Left lung (tissue), 10 donors: Measurements from ENCODE around the gene TNFSF11. TPM values are rescaled to one million over a fixed set of nuclear protein-coding genes. Genes with fewer than 3 reads are reported as not detected.

Experiments used
- ATAC-seq: fragments of 200-7000 bp; cut with Tn5 transposase; one replicate; pipeline ENCODE4 v1.9.1; 2020; ENCODE audit warnings: moderate library complexity
- DNase-seq, 4 donors: peaks; one replicate each; pipeline ENCODE4 v3.0.0-alpha.2; 2013 to 2020
- H3K27ac ChIP-seq, 2 donors: fragments of 200-600 bp; sonication (generic) in 1 of 2; one replicate each; pipeline versions ENCODE4 v1.5.0 to v1.8.0; 2020 to 2021
- H3K27me3 ChIP-seq, 2 donors: fragments of 200-600 bp; sonication (generic) in 1 of 2; one replicate each; pipeline versions ENCODE4 v1.5.0 to v1.8.0; 2020 to 2021
- H3K36me3 ChIP-seq, 2 donors: fragments of 200-600 bp; sonication (generic) in 1 of 2; one replicate each; pipeline versions ENCODE4 v1.5.0 to v1.8.0; 2020 to 2021
- H3K4me1 ChIP-seq, 2 donors: fragments of 200-600 bp; one replicate each; pipeline ENCODE4 v1.8.0; 2021
- H3K4me3 ChIP-seq, 2 donors: fragments of 200-600 bp; sonication (generic) in 1 of 2; one replicate each; pipeline versions ENCODE4 v1.5.0 to v1.8.0; 2020 to 2021; ENCODE audit warnings: mild to moderate bottlenecking in 1 of 2
- H3K9me3 ChIP-seq, 2 donors: fragments of 200-600 bp; sonication (generic) in 1 of 2; one replicate each; pipeline versions ENCODE4 v1.5.0 to v1.8.0; 2020 to 2021
- CTCF ChIP-seq, 2 donors: fragments of 200-600 bp; sonication (generic) in 1 of 2; IDR thresholded peaks; one replicate each; pipeline versions ENCODE4 v1.5.0 to v1.8.0; 2021; ENCODE audit warnings: antibody characterized with exemption in 2 of 2
- intact Hi-C, 2 donors: fragments of 100-400 bp; cut with DNase I; formaldehyde crosslinking; loops; one replicate each; pipeline versions ENCODE4 v1.11.2 to v1.14.2; 2022
- polyA plus RNA-seq, 6 donors: library from polyadenylated mRNA; unstranded; fragments of 120-200 nt; gene quantifications; one replicate each; pipeline ENCODE4 v1.2.1, GENCODE V29; 2013; ENCODE audit not compliant: insufficient read length in 6 of 6
- total RNA-seq, 2 donors: library from RNA; stranded (reverse); fragmentation: NEBNext Ultra II Directional; extraction: Animal tissue kit (Norgen Biotek cat#: 25700); gene quantifications; one replicate each; pipeline ENCODE4 v1.2.1, GENCODE V29; 2021
- donor health status: DM: no; HTN: yes; CAD: no.
- donor health status: DM: no; HTN: no; CAD: no.

Gene TNFSF11
- total and polyA plus RNA-seq, 8 donors = 0.18 to 1.1 (median 0.45) TPM; not detected in 1

- Histone ChIP-seq H3K4me1 (peaks cover 8 to 12% of the 10 kb centered on the region in 2 donors), H3K27ac (no peak overlapping the region), H3K36me3 (no peaks in the 10 kb centered on the region), H3K4me3 (peak overlapping the region; percentile 24 to 42), H3K27me3 (peaks cover 36 to 53% of the 10 kb centered on the region in 2 donors), H3K9me3 (no peaks in the 10 kb centered on the region)
- TF ChIP-seq CTCF (IDR thresholded peaks at IDR 0.05) = no peak
- intact Hi-C loops = no loop called here
- peak; percentile 53 for ATAC-seq
- DNase-seq = peak in 1 of 4 donors; percentile 66
Measured at GRCh38 chr13:42574435-42575311, 721 bp downstream of the TNFSF11 start.

DNA sequence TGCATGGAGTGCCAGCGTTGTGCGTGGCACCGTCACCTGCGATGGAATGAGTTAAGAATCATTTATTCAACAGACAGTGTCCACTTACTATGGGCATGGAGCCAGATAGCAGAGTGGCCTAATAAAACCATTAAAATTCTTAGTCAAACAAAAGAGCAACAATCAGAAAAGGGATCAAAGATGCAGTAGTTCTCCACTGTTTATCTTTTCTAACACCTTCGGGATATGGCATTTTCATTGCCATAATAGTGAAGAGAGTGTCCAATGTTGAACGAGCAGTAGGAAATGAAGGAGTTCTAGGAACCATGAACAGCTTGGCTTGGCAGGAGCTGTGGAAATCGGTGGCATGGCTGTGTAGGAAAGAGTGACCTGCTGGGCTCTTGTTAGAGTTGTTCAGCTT is 2.0 kb downstream of the TNFSF11 start:
- DNase-seq (no peak), ATAC-seq (no peak)
- Histone ChIP-seq H3K36me3 (no peaks in the 10 kb centered on the region), H3K9me3 (no peaks in the 10 kb centered on the region), H3K27me3 (peaks cover 36 to 53% of the 10 kb centered on the region in 2 donors), H3K27ac (no peak overlapping the region), H3K4me3 (no peak overlapping the region), H3K4me1 (peaks cover 8 to 12% of the 10 kb centered on the region in 2 donors)
- TF ChIP-seq CTCF (IDR thresholded peaks at IDR 0.05) = no peak
- intact Hi-C loops = no loop called here

- Histone ChIP-seq H3K4me3 (no peak overlapping the region), H3K27ac (no peak overlapping the region), H3K4me1 (peaks cover 8 to 12% of the 10 kb centered on the region in 2 donors), H3K9me3 (no peaks in the 10 kb centered on the region), H3K27me3 (peaks cover 36 to 53% of the 10 kb centered on the region in 2 donors), H3K36me3 (no peaks in the 10 kb centered on the region)
- no peak for ATAC-seq
- DNase-seq = no peak
- intact Hi-C loops = no loop called here
- TF ChIP-seq CTCF (IDR thresholded peaks at IDR 0.05) = no peak
Measured at GRCh38 chr13:42577538-42577937, 3.6 kb downstream of the TNFSF11 start.

DNA sequence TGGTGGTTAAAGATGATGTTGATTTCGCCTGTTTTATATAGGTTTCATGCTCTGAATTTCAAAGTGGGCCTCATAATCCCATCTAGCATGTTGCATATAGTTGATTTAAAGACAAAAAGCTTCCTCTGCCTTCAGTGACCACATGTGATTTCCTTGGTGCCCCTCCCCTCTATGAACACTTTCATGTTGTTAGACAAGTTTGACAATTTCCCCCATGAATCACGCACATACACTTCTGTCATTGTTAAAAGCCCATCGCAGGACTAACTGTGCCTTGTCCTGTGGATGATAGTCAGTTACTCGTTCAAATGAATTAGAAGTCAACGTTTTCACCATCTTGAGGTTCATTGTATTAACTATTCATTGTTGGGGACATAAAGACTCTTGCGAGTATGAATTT is 6.7 kb downstream of the TNFSF11 start:
- H3K36me3 ChIP-seq = no peaks in the 10 kb centered on the region
- H3K4me3 ChIP-seq = no peak overlapping the region
- intact Hi-C loops = no loop called here
- ATAC-seq = no peak
- peaks cover 10 to 26% of the 10 kb centered on the region in 2 donors for H3K27me3 ChIP-seq
- TF ChIP-seq CTCF (IDR thresholded peaks at IDR 0.05) = no peak
- H3K27ac ChIP-seq = no peak overlapping the region
- no peaks in the 10 kb centered on the region for H3K4me1 ChIP-seq
- no peak for DNase-seq
- no peaks in the 10 kb centered on the region for H3K9me3 ChIP-seq

DNA sequence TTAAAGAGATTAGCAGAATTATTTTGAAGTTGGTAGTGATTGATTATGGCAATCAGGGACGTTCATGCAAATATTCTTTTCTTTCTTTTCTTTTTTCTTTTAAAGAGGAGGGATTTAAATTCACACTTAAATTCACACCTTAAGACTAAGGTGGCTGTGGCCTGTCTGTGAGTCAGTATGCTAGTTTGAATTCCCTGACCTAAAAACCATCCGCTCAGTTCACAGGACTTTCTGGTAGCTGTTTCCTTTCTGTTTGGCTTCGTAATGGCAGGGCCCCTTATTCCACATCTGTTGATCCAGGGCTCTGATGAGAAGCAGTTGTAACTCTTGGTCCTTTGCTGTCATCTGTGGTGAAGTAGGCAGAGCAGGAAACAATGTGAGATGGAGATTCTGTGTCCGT is 7.5 kb downstream of the TNFSF11 start:
- Histone ChIP-seq H3K4me1 (no peaks in the 10 kb centered on the region), H3K27ac (no peak overlapping the region), H3K4me3 (no peak overlapping the region), H3K36me3 (no peaks in the 10 kb centered on the region), H3K27me3 (peaks cover 2 to 19% of the 10 kb centered on the region in 2 donors), H3K9me3 (no peaks in the 10 kb centered on the region)
- TF ChIP-seq CTCF (IDR thresholded peaks at IDR 0.05) = no peak
- ATAC-seq (no peak), DNase-seq (no peak)
- intact Hi-C loops = no loop called here
